Ovary (tissue), 9 donors: ENCODE measurements around the gene ADM. TPM values are rescaled to one million over a fixed set of nuclear protein-coding genes. Genes with fewer than 3 reads are reported as not detected.
A peak's percentile ranks its signal among the peaks of the same experiment; 100 is the strongest.

Experiments used
- DNase-seq, 5 donors: peaks; one replicate each; pipeline ENCODE4 v3.0.0-alpha.2; 2019 to 2020
- H3K27ac ChIP-seq, 2 donors: fragments of 200-600 bp; one replicate each; pipeline versions ENCODE4 v1.5.1 to v1.8.0; 2019 to 2022
- H3K27me3 ChIP-seq: fragments of 200-600 bp; one replicate; pipeline ENCODE4 v1.8.0; 2022
- H3K36me3 ChIP-seq: fragments of 200-600 bp; sonication (generic); one replicate; pipeline ENCODE4 v1.5.1; 2019
- H3K4me1 ChIP-seq: one replicate; pipeline ENCODE4 v1.8.1; 2013; ENCODE audit warnings: mild to moderate bottlenecking, moderate library complexity; ENCODE audit not compliant: insufficient read depth
- H3K4me3 ChIP-seq: fragments of 200-600 bp; sonication (generic); one replicate; pipeline ENCODE4 v1.5.1; 2017
- H3K9me3 ChIP-seq, 2 donors: fragments of 200-600 bp in 1 of 2; sonication (generic) in 1 of 2; one replicate each; pipeline versions ENCODE4 v1.5.1 to v1.8.1; 2013 to 2019; ENCODE audit warnings: mild to moderate bottlenecking in 1 of 2, moderate library complexity in 1 of 2
- EP300 ChIP-seq: sonication (generic); formaldehyde crosslinking; IDR thresholded peaks from one replicate; pipeline ENCODE4 v1.6.1; 2017; ENCODE audit warnings: antibody characterized with exemption
- POLR2A ChIP-seq: fragments of 450-650 bp; IDR thresholded peaks from one replicate; pipeline ENCODE4 v1.6.1; 2017; ENCODE audit warnings: antibody characterized with exemption, mild to moderate bottlenecking, moderate library complexity
- WGBS, 3 donors: extraction: QIAGEN DNeasy Blood & Tissue Kit in 1 of 3; methylation state at CpG; one replicate each; pipeline versions ENCODE4 v1.1.5 to v1.1.7; 2013 to 2017; 5-methylcytosine and 5-hydroxymethylcytosine counted together
- intact Hi-C, 4 donors: fragments of 100-400 bp; cut with DNase I; formaldehyde crosslinking; loops; one replicate each; pipeline versions ENCODE4 v1.11.0 to v1.15.1; 2022 to 2023
- polyA plus RNA-seq, 2 donors: library from polyadenylated mRNA; stranded (reverse); fragments of 200-250 nt in 1 of 2; fragments of 350-450 nt in 1 of 2; fragmentation: Illumina TruSeq in 1 of 2; extraction: RNeasy Lipid Tissue Mini Kit (QIAGEN cat#74804) in 1 of 2; gene quantifications; one replicate each; pipeline ENCODE4 v1.2.3, GENCODE V29; 2013 to 2014
- total RNA-seq, 7 donors: library from RNA; depleted of rRNA in 2 of 7; stranded (reverse); fragments of >200 nt in 2 of 7; fragmentation: NEBNext Ultra II Directional in 3 of 7; extraction: Animal tissue kit (Norgen Biotek cat#: 25700) in 3 of 7; gene quantifications; one replicate each; pipeline versions ENCODE4 v1.1.0 to v1.2.4, GENCODE V29; 2016 to 2023
- TF ChIP-seq, protein P1 (sequence below), 3 donors: fragments of 450-650 bp in 2 of 3; fragments of 200-600 bp in 1 of 3; IDR thresholded peaks; one replicate each; pipeline versions ENCODE4 v1.5.1 to v1.8.0; 2016 to 2022; ENCODE audit warnings: antibody characterized with exemption in 3 of 3, mild to moderate bottlenecking in 1 of 3
- donor health status: DM: no; HTN: no; CAD: no; lungs with moderate emphysema.
- donor health status: DM: no; HTN: no; CAD: no.
- donor health status: Bipolar disorder and iron deficiency.
- donor health status: DM: yes; HTN: yes; CAD: no.
- donor health status: DM: no; HTN: no; CAD: no.
- donor health status: DM: yes; HTN: yes; CAD: no.

The ADM gene
- total and polyA plus RNA-seq, 9 donors, result 8.2 to 83.8 (median 32.1) TPM

DNA sequence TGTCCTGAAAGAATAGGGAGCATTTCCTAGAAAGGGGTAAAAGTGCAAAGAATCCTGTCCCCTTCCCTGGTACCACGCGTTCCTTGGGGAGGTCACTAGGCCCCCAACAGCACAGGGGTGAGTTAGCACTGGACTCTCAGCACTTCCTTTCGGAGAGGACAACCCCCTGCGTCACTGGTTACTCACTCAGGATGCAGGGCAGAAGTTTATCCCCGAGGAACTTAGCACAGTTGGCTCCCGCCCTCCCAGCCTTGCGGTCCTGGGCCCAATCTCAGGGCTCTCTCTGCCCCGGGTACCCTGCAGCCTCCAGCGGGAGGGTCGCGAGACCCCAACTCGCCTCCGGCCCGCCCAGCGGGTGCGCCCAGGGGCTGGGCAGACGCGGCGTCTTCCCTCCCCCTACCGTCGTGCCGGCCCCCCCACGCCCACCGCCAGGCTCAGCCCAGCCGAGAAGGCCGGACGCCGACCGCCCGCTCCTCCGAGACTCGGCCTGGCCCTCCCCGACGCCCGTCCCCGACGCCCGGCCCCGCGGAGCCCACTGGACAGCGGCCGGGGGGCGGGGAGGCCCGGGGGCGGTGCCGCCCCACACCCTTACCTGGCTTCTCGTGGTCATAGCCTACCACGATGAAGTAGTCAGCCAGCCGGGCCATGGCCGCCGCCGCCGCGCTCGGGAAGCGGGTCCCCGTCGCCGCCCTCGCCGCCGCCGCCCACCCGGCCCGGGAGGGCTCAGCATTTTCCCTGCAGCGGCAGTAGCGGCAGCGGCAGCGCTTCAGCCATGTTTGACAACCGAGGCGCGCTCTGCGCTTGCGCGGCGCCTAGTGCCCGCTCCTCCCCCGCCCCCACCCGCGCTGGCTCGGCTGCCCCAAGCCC, 11.2 kb upstream of the ADM start, which contains the start of gene SBF2:
Gene SBF2 (minus strand): TSS at position 797 of the 867 bp plus-strand sequence. CDS start 150 bp downstream, at position 647.
- Histone ChIP-seq H3K27ac (peak within 1 kb of the TSS; percentile 96), H3K36me3 (no peaks in the 10 kb centered on the region), H3K9me3 (no peaks in the 10 kb centered on the region), H3K4me3 (peak within 1 kb of the TSS; percentile 87), H3K4me1 (peaks cover 14% of the 10 kb centered on the region), H3K27me3 (no peaks in the 10 kb centered on the region)
- intact Hi-C loops, result loop anchor here in 1 of 4 donors (5.0 kb wide), 1 partner anchor 726 kb away; no protein-coding TSS in a partner anchor
- TF ChIP-seq, protein P1, sequence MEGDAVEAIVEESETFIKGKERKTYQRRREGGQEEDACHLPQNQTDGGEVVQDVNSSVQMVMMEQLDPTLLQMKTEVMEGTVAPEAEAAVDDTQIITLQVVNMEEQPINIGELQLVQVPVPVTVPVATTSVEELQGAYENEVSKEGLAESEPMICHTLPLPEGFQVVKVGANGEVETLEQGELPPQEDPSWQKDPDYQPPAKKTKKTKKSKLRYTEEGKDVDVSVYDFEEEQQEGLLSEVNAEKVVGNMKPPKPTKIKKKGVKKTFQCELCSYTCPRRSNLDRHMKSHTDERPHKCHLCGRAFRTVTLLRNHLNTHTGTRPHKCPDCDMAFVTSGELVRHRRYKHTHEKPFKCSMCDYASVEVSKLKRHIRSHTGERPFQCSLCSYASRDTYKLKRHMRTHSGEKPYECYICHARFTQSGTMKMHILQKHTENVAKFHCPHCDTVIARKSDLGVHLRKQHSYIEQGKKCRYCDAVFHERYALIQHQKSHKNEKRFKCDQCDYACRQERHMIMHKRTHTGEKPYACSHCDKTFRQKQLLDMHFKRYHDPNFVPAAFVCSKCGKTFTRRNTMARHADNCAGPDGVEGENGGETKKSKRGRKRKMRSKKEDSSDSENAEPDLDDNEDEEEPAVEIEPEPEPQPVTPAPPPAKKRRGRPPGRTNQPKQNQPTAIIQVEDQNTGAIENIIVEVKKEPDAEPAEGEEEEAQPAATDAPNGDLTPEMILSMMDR (IDR thresholded peaks at IDR 0.05), result no peak
- peak; percentile 67 for TF ChIP-seq POLR2A
- WGBS, 3 donors, result 0 to 3% (median 1%) methylated on average over 14 to 81 of the region's 81 CpGs
- peak; percentile 85 to 93 (median 89) for DNase-seq

DNA sequence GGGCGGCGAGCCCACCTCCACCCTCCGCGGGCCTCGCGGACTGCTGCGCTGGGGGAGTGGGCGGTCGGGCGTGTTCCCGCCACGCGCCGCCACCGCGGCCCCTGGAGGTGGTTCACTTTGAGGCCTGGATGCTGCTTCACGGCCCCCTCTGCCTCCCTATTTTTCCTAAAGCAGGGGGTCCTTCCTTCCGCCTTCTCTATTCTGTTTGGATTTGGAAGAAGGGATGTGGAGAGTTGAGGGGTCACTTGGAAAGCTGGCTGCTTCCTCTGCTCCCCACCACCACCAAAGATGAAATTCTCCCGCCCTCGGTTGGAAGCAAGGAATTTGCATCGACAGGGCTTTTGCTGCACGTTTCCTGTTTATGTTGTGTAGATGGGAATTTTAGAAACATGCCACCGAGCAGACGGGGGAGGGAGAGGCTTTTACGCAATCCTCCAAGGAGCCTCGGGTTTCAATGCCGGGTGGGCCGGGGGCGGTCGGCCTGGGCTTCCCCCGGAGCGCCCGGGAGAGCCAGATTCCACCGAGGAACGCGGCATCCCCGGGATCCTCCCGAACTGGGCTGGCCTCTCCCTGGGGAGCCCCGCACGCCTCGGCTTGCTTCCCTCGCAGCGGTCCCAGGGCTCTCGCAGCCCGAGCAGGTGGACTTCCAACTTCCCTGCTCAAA, 10.5 kb upstream of the ADM start:
- peak overlapping the region; percentile 96 for H3K27ac ChIP-seq
- DNase-seq, result peak; percentile 74 to 88 (median 81)
- WGBS, 3 donors, result 0 to 1% (median 1%) methylated on average over 37 to 45 of the region's 45 CpGs
- H3K36me3 ChIP-seq, result no peaks in the 10 kb centered on the region
- no peaks in the 10 kb centered on the region for H3K9me3 ChIP-seq
- no peak for TF ChIP-seq POLR2A
- no peak for TF ChIP-seq EP300
- TF ChIP-seq, protein P1 (IDR thresholded peaks at IDR 0.05), result no peak
- peak overlapping the region; percentile 87 for H3K4me3 ChIP-seq
- H3K4me1 ChIP-seq, result peaks cover 11% of the 10 kb centered on the region
- no peaks in the 10 kb centered on the region for H3K27me3 ChIP-seq
- intact Hi-C loops, result loop anchor here in 1 of 4 donors (5.0 kb wide), 1 partner anchor 727 kb away; no protein-coding TSS in a partner anchor

DNA sequence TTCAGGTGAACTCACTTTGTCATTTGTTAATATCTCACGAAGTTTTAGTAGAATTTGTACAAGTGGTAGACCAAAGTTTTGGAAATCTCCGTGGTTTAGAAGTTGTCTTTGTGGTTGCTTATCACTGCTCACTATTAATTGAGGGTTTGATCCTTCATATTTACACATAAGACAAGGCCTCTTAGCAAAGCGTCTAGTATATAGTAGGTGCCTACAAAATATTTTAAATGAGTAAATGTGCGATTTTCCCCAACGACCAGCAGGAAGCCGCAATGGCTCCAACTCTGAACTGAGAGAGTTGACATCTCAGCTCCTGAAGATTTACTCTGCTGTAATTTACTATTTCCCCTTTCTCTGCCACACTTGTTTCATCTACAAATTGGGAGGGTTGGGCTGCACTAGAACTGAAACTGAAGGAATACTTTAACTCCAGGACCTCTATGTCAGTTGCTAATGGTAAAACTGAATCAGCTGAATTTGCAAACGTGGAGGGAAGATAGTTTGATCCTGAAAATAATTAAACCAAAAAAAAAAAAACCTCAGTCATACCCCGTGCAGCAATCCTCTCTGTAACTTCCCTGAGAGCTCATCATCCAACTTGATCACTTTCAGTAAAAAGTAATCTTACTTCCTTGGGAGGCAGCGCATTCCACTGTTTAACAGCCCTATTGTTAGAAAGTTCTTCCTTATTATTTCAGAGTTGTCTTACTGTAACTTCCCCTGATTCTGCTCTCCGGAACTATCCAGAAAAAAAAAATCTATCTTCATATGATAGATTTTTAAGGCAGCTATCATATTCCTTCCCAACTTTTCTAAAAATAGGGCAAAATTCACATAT, 9.6 kb upstream of the ADM start:
- WGBS, 3 donors, result 66 to 69% (median 66%) methylated on average over 10 of the region's 10 CpGs
- TF ChIP-seq, protein P1 (IDR thresholded peaks at IDR 0.05), result no peak
- TF ChIP-seq EP300 (no peak), POLR2A (no peak)
- H3K4me3 ChIP-seq, result peak overlapping the region; percentile 87
- H3K27ac ChIP-seq, result no peak overlapping the region
- peaks cover 7% of the 10 kb centered on the region for H3K4me1 ChIP-seq
- intact Hi-C loops, result no loop called here
- H3K27me3 ChIP-seq, result no peaks in the 10 kb centered on the region
- H3K36me3 ChIP-seq, result no peaks in the 10 kb centered on the region
- no peak for DNase-seq
- no peaks in the 10 kb centered on the region for H3K9me3 ChIP-seq

DNA sequence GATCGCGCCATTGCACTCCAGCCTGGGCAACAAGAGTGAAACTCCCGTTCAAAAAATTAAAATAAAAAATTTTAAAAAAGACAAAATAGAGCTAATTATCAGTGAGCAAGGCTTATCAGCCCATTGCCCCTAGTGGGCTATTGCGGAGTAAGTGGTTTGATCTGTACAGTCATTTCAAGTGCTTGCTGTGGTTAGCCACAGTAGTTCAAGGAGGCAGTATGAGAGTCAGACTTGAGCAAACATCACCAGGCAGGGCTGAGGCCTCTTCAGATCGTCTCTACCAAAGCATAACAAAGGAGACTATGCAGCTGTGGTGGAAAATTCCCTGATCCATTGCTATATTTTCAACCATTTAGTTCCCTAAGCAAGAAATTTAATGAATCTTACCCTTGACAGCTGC, 6.5 kb upstream of the ADM start:
- no peak overlapping the region for H3K4me3 ChIP-seq
- WGBS, 3 donors, result 73 to 86% (median 80%) methylated on average over 5 of the region's 5 CpGs
- peaks cover 1% of the 10 kb centered on the region for H3K4me1 ChIP-seq
- no peaks in the 10 kb centered on the region for H3K36me3 ChIP-seq
- no peaks in the 10 kb centered on the region for H3K27me3 ChIP-seq
- no peaks in the 10 kb centered on the region for H3K9me3 ChIP-seq
- no peak for DNase-seq
- no peak overlapping the region for H3K27ac ChIP-seq
- TF ChIP-seq EP300, result no peak
- TF ChIP-seq, protein P1 (IDR thresholded peaks at IDR 0.05), result no peak
- TF ChIP-seq POLR2A, result no peak
- intact Hi-C loops, result no loop called here
